A549 (cell line): Measurements from ENCODE around the gene KHDRBS2. TPM values are rescaled to one million over a fixed set of nuclear protein-coding genes. Genes with fewer than 3 reads are reported as not detected.

Experiments used
- ATAC-seq, 2 experiments: fragments of 200-7000 bp in 1 of 2; fragments of >200 bp in 1 of 2; cut with Nextera tagmentation in 1 of 2; cut with Tn5 transposase in 1 of 2; 3 replicates each; pipeline versions ENCODE4 v1.8.0 to v1.9.1; 2018 to 2020; ENCODE audit warnings: mild to moderate bottlenecking in 1 of 2, moderate library complexity in 1 of 2
- CTCF ChIA-PET: fragments of 300-600 bp; sonication (Branson Sonifier 250); formaldehyde crosslinking; extraction: SDS; loops from one replicate; lab custom pipeline; 2021; ENCODE audit warnings: antibody characterized with exemption, inconsistent platforms; lab: Yijun Ruan, JAX
- POLR2A ChIA-PET: fragments of 350-600 bp; formaldehyde crosslinking; extraction: SDS; loops from one replicate; lab custom pipeline; 2021; ENCODE audit warnings: antibody characterized with exemption, inconsistent platforms; lab: Yijun Ruan, JAX
- DNase-seq, 2 experiments: peaks; one replicate each; pipeline versions ENCODE4 v3.0.0 to v3.0.0-alpha.2; 2011 to 2016; ENCODE audit warnings: low read depth in 1 of 2, low spot score in 1 of 2
- FAIRE-seq: peaks from 2 replicates; lab custom pipeline; 2011; peaks lifted over from hg19 to GRCh38; lab: Jason Lieb, UNC
- H3K27ac ChIP-seq, 2 experiments: fragments of >200 bp; sonication (Bioruptor Twin); formaldehyde crosslinking; 3 replicates each; pipeline ENCODE4 v1.5.1; 2016 to 2017
- H3K4me1 ChIP-seq: fragments of >200 bp; sonication (Bioruptor Twin); formaldehyde crosslinking; 3 replicates; pipeline ENCODE4 v1.6.1; 2016
- H3K4me2 ChIP-seq: fragments of >200 bp; sonication (Bioruptor Twin); formaldehyde crosslinking; 3 replicates; pipeline ENCODE4 v1.6.1; 2016
- H3K4me3 ChIP-seq: fragments of >200 bp; sonication (Bioruptor Twin); formaldehyde crosslinking; 3 replicates; pipeline ENCODE4 v1.5.1; 2016
- H3K9me3 ChIP-seq: fragments of >200 bp; sonication (Bioruptor Twin); formaldehyde crosslinking; 3 replicates; pipeline ENCODE4 v1.6.1; 2016
- CBX2 ChIP-seq: fragments of 200-600 bp; sonication (generic); IDR thresholded peaks from 2 replicates; pipeline ENCODE4 v1.6.1; 2016; ENCODE audit warnings: low read depth, mild to moderate bottlenecking, borderline replicate concordance
- CEBPB ChIP-seq, 2 experiments: fragments of >200 bp in 1 of 2; sonication (Bioruptor Twin) in 1 of 2; formaldehyde crosslinking in 1 of 2; IDR thresholded peaks; 2 replicates each; pipeline ENCODE4 v1.6.1; 2012 to 2016
- CHD2 ChIP-seq: fragments of 150-350 bp; IDR thresholded peaks from 2 replicates; pipeline ENCODE4 v1.6.1; 2014; ENCODE audit warnings: low read length; ENCODE audit not compliant: partially characterized antibody
- CHD4 ChIP-seq: fragments of 200-600 bp; sonication (generic); IDR thresholded peaks from 2 replicates; pipeline ENCODE4 v1.6.1; 2016; ENCODE audit warnings: antibody characterized with exemption, mild to moderate bottlenecking, borderline replicate concordance
- E2F6 ChIP-seq: IDR thresholded peaks from 2 replicates; pipeline ENCODE4 v1.6.1; 2012; ENCODE audit warnings: low read depth, borderline replicate concordance
- EHMT2 ChIP-seq: fragments of 200-600 bp; sonication (generic); IDR thresholded peaks from 2 replicates; pipeline ENCODE4 v1.6.1; 2016; ENCODE audit warnings: antibody characterized with exemption, low read depth, mild to moderate bottlenecking, moderate library complexity
- EP300 ChIP-seq, 2 experiments: fragments of >200 bp; sonication (Bioruptor Twin); formaldehyde crosslinking; IDR thresholded peaks; 2 replicates in 1 of 2; 3 replicates in 1 of 2; pipeline ENCODE4 v1.6.1; 2016 to 2017
- FOSB ChIP-seq: fragments of 250-450 bp; sonication (Bioruptor Pico); IDR thresholded peaks from 2 replicates; pipeline ENCODE4 v1.5.0; 2020; ENCODE audit warnings: mild to moderate bottlenecking, moderate library complexity
- GATA3 ChIP-seq: IDR thresholded peaks from 2 replicates; pipeline ENCODE4 v1.6.1; 2012; ENCODE audit warnings: borderline replicate concordance
- HEYL ChIP-seq: fragments of 250-450 bp; sonication (Bioruptor Pico); IDR thresholded peaks from 2 replicates; pipeline ENCODE4 v1.8.0; 2021; ENCODE audit warnings: mild to moderate bottlenecking, moderate library complexity
- HMGXB4 ChIP-seq: fragments of 250-450 bp; sonication (Bioruptor Pico); IDR thresholded peaks from 2 replicates; pipeline ENCODE4 v1.5.0; 2021; ENCODE audit warnings: mild to moderate bottlenecking, moderate library complexity, borderline replicate concordance
- HOXA7 ChIP-seq: fragments of 250-450 bp; sonication (Bioruptor Pico); IDR thresholded peaks from 2 replicates; pipeline ENCODE4 v1.5.0; 2020; ENCODE audit warnings: mild to moderate bottlenecking, moderate library complexity
- HOXB5 ChIP-seq: fragments of 250-450 bp; sonication (Bioruptor Pico); IDR thresholded peaks from 2 replicates; pipeline ENCODE4 v1.5.0; 2020; ENCODE audit warnings: mild to moderate bottlenecking, moderate library complexity
- JUN ChIP-seq, 2 experiments: fragments of >200 bp; sonication (Bioruptor Twin); formaldehyde crosslinking; IDR thresholded peaks; 2 replicates in 1 of 2; 3 replicates in 1 of 2; pipeline ENCODE4 v1.6.1; 2016 to 2017
- JUNB ChIP-seq: fragments of >200 bp; sonication (Bioruptor Twin); formaldehyde crosslinking; IDR thresholded peaks from 2 replicates; pipeline ENCODE4 v1.6.1; 2016
- KDM1A ChIP-seq: fragments of 200-600 bp; sonication (generic); IDR thresholded peaks from 2 replicates; pipeline ENCODE4 v1.6.1; 2016; ENCODE audit warnings: low read depth, mild to moderate bottlenecking
- MYC ChIP-seq: IDR thresholded peaks from 2 replicates; pipeline ENCODE4 v1.6.1; 2012; ENCODE audit warnings: mild to moderate bottlenecking, inconsistent platforms, low read length, improper control_type of control experiment, borderline replicate concordance
- NR3C1 ChIP-seq: fragments of >200 bp; sonication (Bioruptor Twin); formaldehyde crosslinking; IDR thresholded peaks from 3 replicates; pipeline ENCODE4 v1.6.1; 2017
- POLR2AphosphoS2 ChIP-seq: conservative IDR thresholded peaks from 2 replicates; pipeline ENCODE4 v1.6.1; 2012; ENCODE audit warnings: low read length, improper control_type of control experiment, inconsistent platforms
- RAD21 ChIP-seq, 2 experiments: fragments of >200 bp in 1 of 2; sonication (Bioruptor Twin) in 1 of 2; formaldehyde crosslinking in 1 of 2; IDR thresholded peaks in 1 of 2; conservative IDR thresholded peaks in 1 of 2; 2 replicates in 1 of 2; 3 replicates in 1 of 2; pipeline ENCODE4 v1.6.1; 2012 to 2018; ENCODE audit warnings: inconsistent platforms in 1 of 2
- RARB ChIP-seq: fragments of 250-450 bp; sonication (Bioruptor Pico); IDR thresholded peaks from 2 replicates; pipeline ENCODE4 v1.8.0; 2021; ENCODE audit warnings: mild to moderate bottlenecking, moderate library complexity
- RCOR1 ChIP-seq: fragments of 150-350 bp; IDR thresholded peaks from 2 replicates; pipeline ENCODE4 v1.6.1; 2014; ENCODE audit warnings: antibody characterized with exemption, low read length, low read depth
- RFX5 ChIP-seq: fragments of 450-650 bp; IDR thresholded peaks from 2 replicates; pipeline ENCODE4 v1.7.1; 2014; ENCODE audit warnings: antibody characterized with exemption, mild to moderate bottlenecking, moderate library complexity
- RNF2 ChIP-seq: fragments of 200-600 bp; sonication (generic); IDR thresholded peaks from 2 replicates; pipeline ENCODE4 v1.6.1; 2016; ENCODE audit warnings: low read depth, mild to moderate bottlenecking, antibody characterized with exemption, moderate library complexity, borderline replicate concordance
- SMC3 ChIP-seq: fragments of >200 bp; sonication (Bioruptor Twin); formaldehyde crosslinking; IDR thresholded peaks from 3 replicates; pipeline ENCODE4 v1.6.1; 2018; ENCODE audit warnings: inconsistent platforms
- SREBF2 ChIP-seq: fragments of 450-650 bp; IDR thresholded peaks from 2 replicates; pipeline ENCODE4 v1.6.1; 2014; ENCODE audit warnings: mild to moderate bottlenecking, moderate library complexity
- TP53 ChIP-seq: fragments of 250-450 bp; sonication (Bioruptor Pico); IDR thresholded peaks from 2 replicates; pipeline ENCODE4 v1.5.0; 2021; ENCODE audit warnings: mild to moderate bottlenecking, moderate library complexity
- ZC3H11A ChIP-seq: fragments of 450-650 bp; IDR thresholded peaks from 2 replicates; pipeline ENCODE4 v1.6.1; 2014; ENCODE audit warnings: antibody characterized with exemption, mild to moderate bottlenecking
- ZFP36 ChIP-seq: fragments of 450-650 bp; IDR thresholded peaks from 2 replicates; pipeline ENCODE4 v1.6.1; 2014; ENCODE audit warnings: borderline replicate concordance; ENCODE audit not compliant: partially characterized antibody
- ZNF302 ChIP-seq: fragments of 250-450 bp; sonication (Bioruptor Pico); IDR thresholded peaks from 2 replicates; pipeline ENCODE4 v1.9.0; 2021; ENCODE audit warnings: inconsistent platforms, mild to moderate bottlenecking, moderate library complexity
- WGBS: methylation state at CpG from one replicate; pipeline ENCODE4 v1.1.6; 2017; ENCODE audit errors: missing lambda C conversion rate; 5-methylcytosine and 5-hydroxymethylcytosine counted together
- polyA plus RNA-seq, 4 experiments: library from polyadenylated mRNA; depleted of rRNA in 3 of 4; stranded (reverse); fragments of >200 nt; fragmentation: RNase III in 1 of 4; extraction: RNeasy Plus Mini Kit Qiagen cat#74134 plus additional on column Dnase treatment in 1 of 4; gene quantifications; 2 replicates in 3 of 4; 3 replicates in 1 of 4; pipeline ENCODE4 v1.2.3, GENCODE V29; 2011 to 2017

The KHDRBS2 gene
- polyA plus RNA-seq, 2 of the 4 experiments (the other 2 are of a cell fraction) = not detected

GRCh38 chr6:62192593-62192992, 93.4 kb downstream of the KHDRBS2 start:
- ATAC-seq (no peak), FAIRE-seq (no peak), DNase-seq (no peak)
- TF ChIP-seq HOXB5 (no peak), HMGXB4 (CRISPR knock-in tag) (no peak), RNF2 (no peak), RCOR1 (no peak), CHD4 (no peak), HEYL (CRISPR knock-in tag) (no peak), SMC3 (no peak), POLR2AphosphoS2 (no peak), MYC (no peak), TP53 (CRISPR knock-in tag) (no peak), KDM1A (no peak), ZC3H11A (no peak), ZNF302 (no peak), E2F6 (no peak), EHMT2 (no peak)
- no peak overlapping the region for H3K27ac ChIP-seq
- POLR2A ChIA-PET = no interaction called here
- CTCF ChIA-PET = no interaction called here
- 0% methylated on average over 1 of the region's 1 CpG for WGBS
- no peaks in the 10 kb centered on the region for H3K9me3 ChIP-seq
- no peak overlapping the region for H3K4me3 ChIP-seq
- no peak overlapping the region for H3K4me2 ChIP-seq
- H3K4me1 ChIP-seq = no peaks in the 10 kb centered on the region

GRCh38 chr6:62175195-62175594, 110.8 kb downstream of the KHDRBS2 start:
- Histone ChIP-seq H3K9me3 (no peaks in the 10 kb centered on the region), H3K4me2 (no peak overlapping the region), H3K4me1 (no peaks in the 10 kb centered on the region), H3K27ac (no peak overlapping the region), H3K4me3 (no peak overlapping the region)
- ChIA-PET CTCF (no interaction called here), POLR2A (no interaction called here)
- no peak for DNase-seq
- no peak for FAIRE-seq
- ATAC-seq = no peak
- WGBS = 6% methylated on average over 1 of the region's 1 CpG
- TF ChIP-seq ZFP36 = no peak
- no peak for TF ChIP-seq EP300 (IDR thresholded peaks at IDR 0.05)
- TF ChIP-seq RFX5 = no peak
- TF ChIP-seq JUN (IDR thresholded peaks at IDR 0.05) = no peak
- TF ChIP-seq SMC3 = no peak
- no peak for TF ChIP-seq SREBF2
- no peak for TF ChIP-seq HEYL (CRISPR knock-in tag)

- Histone ChIP-seq H3K4me1 (no peaks in the 10 kb centered on the region), H3K9me3 (no peaks in the 10 kb centered on the region), H3K4me2 (no peak overlapping the region), H3K4me3 (no peak overlapping the region), H3K27ac (no peak overlapping the region)
- DNase-seq = no peak
- no peak for TF ChIP-seq TP53 (CRISPR knock-in tag)
- TF ChIP-seq RARB (CRISPR knock-in tag) = no peak
- no peak for TF ChIP-seq RAD21 (conservative IDR thresholded peaks at IDR 0.05 in 1 of 2, IDR thresholded peaks at IDR 0.05 in 1 of 2)
- TF ChIP-seq GATA3 = no peak
- TF ChIP-seq HEYL (CRISPR knock-in tag) = no peak
- no peak for TF ChIP-seq MYC
- TF ChIP-seq KDM1A = no peak
- no peak for TF ChIP-seq RNF2
- TF ChIP-seq JUNB = no peak
- TF ChIP-seq FOSB = no peak
- no peak for TF ChIP-seq NR3C1
- TF ChIP-seq EP300 (IDR thresholded peaks at IDR 0.05) = no peak
- no peak for TF ChIP-seq HOXA7 (CRISPR knock-in tag)
- TF ChIP-seq CEBPB (IDR thresholded peaks at IDR 0.05) = no peak
- TF ChIP-seq CBX2 = no peak
- TF ChIP-seq CHD2 = no peak
- no peak for TF ChIP-seq ZC3H11A
- ATAC-seq = no peak
- no peak for FAIRE-seq
- ChIA-PET CTCF (no interaction called here), POLR2A (no interaction called here)
These were observed 111.5 kb downstream of the KHDRBS2 start for GRCh38 chr6:62174548-62174947.
